ENCODE measurements around the gene ZNF396. TPM values are rescaled to one million over a fixed set of nuclear protein-coding genes. Genes with fewer than 3 reads are reported as not detected.

Gene ZNF396
- 3.9 TPM for total RNA-seq

DNA sequence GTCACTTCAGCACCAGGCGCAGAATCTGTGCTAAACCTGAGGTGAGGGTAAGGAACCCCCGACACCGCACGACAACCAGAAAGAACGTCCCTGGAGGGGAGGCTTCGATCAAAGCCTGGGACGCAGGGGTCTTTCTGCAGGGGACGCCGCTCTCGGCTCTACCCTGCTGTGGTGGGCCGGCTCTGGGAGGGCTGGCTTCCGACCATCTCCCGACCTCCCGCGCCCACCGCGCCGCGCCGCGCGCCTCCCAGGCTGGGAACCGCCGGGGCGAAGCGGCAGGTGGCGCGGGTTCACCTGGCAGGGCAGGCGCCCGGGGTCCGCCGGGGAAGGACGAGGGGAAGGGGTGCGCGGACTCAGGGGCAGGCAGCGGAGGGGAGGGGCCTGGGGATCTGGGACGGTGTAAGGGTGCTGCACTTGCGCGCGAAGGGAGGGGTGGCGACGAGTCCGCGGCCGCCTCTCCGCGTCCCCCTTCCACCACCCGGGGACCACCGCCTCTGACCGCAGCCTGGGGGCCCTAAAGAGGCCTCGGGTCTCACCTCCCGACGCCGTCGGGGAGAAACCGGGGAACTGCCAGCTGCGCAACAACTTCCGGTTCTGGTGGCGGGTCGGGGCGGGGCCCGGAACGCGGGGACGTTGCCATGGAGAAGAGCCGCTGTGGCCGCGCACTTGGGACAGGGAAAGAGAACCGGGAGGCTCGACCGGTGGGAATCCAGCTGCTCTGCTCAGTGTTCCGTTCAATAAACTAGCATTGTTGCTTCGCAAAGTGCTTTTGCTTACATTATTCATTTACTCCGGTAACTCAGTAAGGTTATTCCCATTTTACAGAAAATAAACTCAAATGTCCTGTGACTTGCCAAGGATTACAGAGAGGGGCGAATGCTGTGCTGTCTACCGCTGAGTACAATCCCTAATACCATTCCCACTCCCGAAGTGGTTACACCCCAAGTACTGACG lies at the start of gene ZNF396:
TSS of gene ZNF396 (minus strand) at position 596 of the 954 bp plus-strand sequence. CDS start 3,045 bp downstream, outside the sequence.

GRCh38 chr18:35343936-35344735 lies 33.0 kb downstream of the ZNF396 start, which contains the start of gene ZNF24:
TSS of gene ZNF24 (minus strand) at chr18:35344420. CDS start at chr18:35340650, 3,770 bp downstream.

Other genes starting within 250 kb of the ZNF396 start
- gene ZNF397, start 136.3 kb downstream of the ZNF396 start, total RNA-seq, result 38.1 TPM
- 29.4 TPM for gene ZSCAN30, start 87.1 kb downstream of the ZNF396 start, total RNA-seq
- gene ZNF24, start 32.9 kb downstream of the ZNF396 start, total RNA-seq, result 45.5 TPM
- 12.3 TPM for gene INO80C, start 120.6 kb upstream of the ZNF396 start, total RNA-seq
- gene GALNT1, start 204.4 kb upstream of the ZNF396 start, total RNA-seq, result 36.1 TPM